Mesenchymal stem cell (in vitro differentiated cells and primary cell): ENCODE measurements around the gene ANKRD29.

Experiments
- DNase-seq: peaks from one replicate; pipeline ENCODE4 v3.0.0-alpha.2; 2013
- H2AFZ ChIP-seq: one replicate; pipeline ENCODE4 v1.6.1; 2013; ENCODE audit warnings: low read depth, mild to moderate bottlenecking, control low read depth, inconsistent platforms, low read length, moderate library complexity
- H2AK5ac ChIP-seq: 2 replicates; pipeline ENCODE4 v1.6.1; 2013; ENCODE audit warnings: low read length, moderate library complexity, mild to moderate bottlenecking, inconsistent platforms; ENCODE audit not compliant: severe bottlenecking
- H2BK120ac ChIP-seq: one replicate; pipeline ENCODE4 v1.6.1; 2013; ENCODE audit warnings: low read depth, mild to moderate bottlenecking, inconsistent platforms, low read length, moderate library complexity
- H2BK12ac ChIP-seq, 2 experiments: one replicate each; pipeline ENCODE4 v1.6.1; 2013; ENCODE audit warnings: inconsistent platforms in 2 of 2, low read length in 2 of 2, mild to moderate bottlenecking in 2 of 2, moderate library complexity in 2 of 2, control low read depth in 1 of 2
- H2BK15ac ChIP-seq: one replicate; pipeline ENCODE4 v1.6.1; 2013; ENCODE audit warnings: mild to moderate bottlenecking, low read depth, inconsistent platforms; ENCODE audit not compliant: poor library complexity, severe bottlenecking
- H2BK5ac ChIP-seq: 2 replicates; pipeline ENCODE4 v1.6.1; 2013; ENCODE audit warnings: low read depth, mild to moderate bottlenecking, low read length, control low read depth, inconsistent platforms; ENCODE audit not compliant: poor library complexity, severe bottlenecking
- H3K14ac ChIP-seq, 2 experiments: one replicate each; pipeline ENCODE4 v1.6.1; 2013; ENCODE audit warnings: inconsistent platforms in 2 of 2, low read length in 2 of 2, control low read depth in 1 of 2, mild to moderate bottlenecking in 1 of 2, moderate library complexity in 1 of 2
- H3K18ac ChIP-seq, 2 experiments: one replicate each; pipeline ENCODE4 v1.6.1; 2013; ENCODE audit warnings: inconsistent platforms in 2 of 2, low read length in 2 of 2, control low read depth in 1 of 2, low read depth in 1 of 2, mild to moderate bottlenecking in 1 of 2
- H3K23ac ChIP-seq, 2 experiments: one replicate each; pipeline ENCODE4 v1.6.1; 2013; ENCODE audit warnings: inconsistent platforms in 2 of 2, low read length in 2 of 2, mild to moderate bottlenecking in 2 of 2, moderate library complexity in 2 of 2, control low read depth in 1 of 2
- H3K27ac ChIP-seq: 2 replicates; pipeline ENCODE4 v1.5.1; 2013; ENCODE audit warnings: mild to moderate bottlenecking, moderate library complexity, low read length, control low read depth, inconsistent platforms; ENCODE audit not compliant: poor library complexity, severe bottlenecking
- H3K27me3 ChIP-seq, 2 experiments: 2 replicates each; pipeline versions ENCODE4 v1.6.1 to v1.7.0; 2013; ENCODE audit warnings: low read length in 2 of 2, mild to moderate bottlenecking in 2 of 2, moderate library complexity in 2 of 2, control low read depth in 1 of 2, inconsistent platforms in 1 of 2; ENCODE audit not compliant: control insufficient read depth in 1 of 2, insufficient read depth in 1 of 2
- H3K36me3 ChIP-seq, 2 experiments: 2 replicates each; pipeline versions ENCODE4 v1.6.1 to v1.7.0; 2013; ENCODE audit warnings: low read length in 2 of 2, control low read depth in 1 of 2, inconsistent platforms in 1 of 2, low read depth in 1 of 2, mild to moderate bottlenecking in 1 of 2; ENCODE audit not compliant: insufficient read depth in 2 of 2, control insufficient read depth in 1 of 2
- H3K4ac ChIP-seq, 2 experiments: one replicate each; pipeline ENCODE4 v1.6.1; 2013; ENCODE audit warnings: inconsistent platforms in 2 of 2, low read length in 2 of 2, mild to moderate bottlenecking in 2 of 2, moderate library complexity in 2 of 2, control low read depth in 1 of 2, low read depth in 1 of 2
- H3K4me1 ChIP-seq: 2 replicates; pipeline ENCODE4 v1.6.1; 2013; ENCODE audit warnings: low read depth, low read length, control low read depth; ENCODE audit not compliant: control insufficient read depth, insufficient read depth
- H3K4me2 ChIP-seq: 2 replicates; pipeline ENCODE4 v1.6.1; 2013; ENCODE audit warnings: low read length, mild to moderate bottlenecking, inconsistent platforms; ENCODE audit not compliant: poor library complexity, severe bottlenecking
- H3K4me3 ChIP-seq, 2 experiments: 2 replicates each; pipeline versions ENCODE4 v1.5.1 to v1.7.0; 2013; ENCODE audit warnings: low read length in 2 of 2, mild to moderate bottlenecking in 2 of 2, control low read depth in 1 of 2, low read depth in 1 of 2; ENCODE audit not compliant: insufficient read depth in 1 of 2
- H3K79me1 ChIP-seq: replicated peaks from 2 replicates; pipeline ENCODE4 v1.6.1; 2013; ENCODE audit warnings: mild to moderate bottlenecking, control low read depth, low read length, inconsistent platforms; ENCODE audit not compliant: poor library complexity, severe bottlenecking
- H3K9ac ChIP-seq: 2 replicates; pipeline ENCODE4 v1.7.0; 2013; ENCODE audit warnings: mild to moderate bottlenecking, low read length, moderate library complexity
- H3K9me3 ChIP-seq: 2 replicates; pipeline ENCODE4 v1.7.0; 2013; ENCODE audit warnings: mild to moderate bottlenecking, low read length; ENCODE audit not compliant: control insufficient read depth
- H4K8ac ChIP-seq: one replicate; pipeline ENCODE4 v1.6.1; 2013; ENCODE audit warnings: inconsistent platforms, mild to moderate bottlenecking, low read length, moderate library complexity
- H4K91ac ChIP-seq: one replicate; pipeline ENCODE4 v1.6.1; 2013; ENCODE audit warnings: mild to moderate bottlenecking, low read length, inconsistent platforms
- WGBS: methylation state at CpG from one replicate; pipeline ENCODE4 v1.1.7; 2013; ENCODE audit warnings: mixed read lengths; 5-methylcytosine and 5-hydroxymethylcytosine counted together

Gene ANKRD29

DNA sequence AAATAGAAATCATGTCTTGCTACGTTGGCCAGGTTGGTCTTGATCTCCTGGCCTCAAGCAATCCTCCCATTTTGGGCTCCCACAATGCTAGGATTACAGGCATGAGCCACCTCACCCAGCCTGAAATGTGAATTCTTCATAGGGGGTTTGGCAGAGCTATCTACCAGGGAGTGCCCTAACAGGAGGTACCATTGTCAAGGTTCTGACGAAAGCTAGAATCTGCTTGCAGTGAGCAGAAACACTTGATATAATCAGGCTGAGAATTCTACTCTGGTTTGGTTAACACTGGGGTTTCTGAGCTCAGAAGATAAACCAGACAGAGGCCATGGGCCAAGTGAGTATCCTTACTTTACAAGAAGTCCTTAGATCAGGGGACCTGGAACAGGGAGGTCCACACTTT is 19.3 kb upstream of the ANKRD29 start:
- Histone ChIP-seq H3K9me3 (no peaks in the 10 kb centered on the region), H3K4me2 (no peak overlapping the region), H3K4ac (no peak overlapping the region), H3K4me1 (peaks cover 3% of the 10 kb centered on the region), H2BK15ac (no peak overlapping the region), H2BK12ac (no peak overlapping the region), H2BK5ac (no peak overlapping the region), H4K8ac (no peak overlapping the region), H2AK5ac (no peak overlapping the region), H3K27me3 (peaks cover 0 to 6% of the 10 kb centered on the region in 2 experiments), H3K23ac (no peak overlapping the region), H3K9ac (no peak overlapping the region), H3K14ac (no peak overlapping the region), H4K91ac (no peak overlapping the region), H3K4me3 (no peak overlapping the region), H3K18ac (no peak overlapping the region), H3K79me1 (no peaks in the 10 kb centered on the region), H3K27ac (no peak overlapping the region), H2BK120ac (no peak overlapping the region), H2AFZ (no peak overlapping the region), H3K36me3 (no peaks in the 10 kb centered on the region)
- 88% methylated on average over 1 of the region's 2 CpGs for WGBS
- DNase-seq: no peak

DNA sequence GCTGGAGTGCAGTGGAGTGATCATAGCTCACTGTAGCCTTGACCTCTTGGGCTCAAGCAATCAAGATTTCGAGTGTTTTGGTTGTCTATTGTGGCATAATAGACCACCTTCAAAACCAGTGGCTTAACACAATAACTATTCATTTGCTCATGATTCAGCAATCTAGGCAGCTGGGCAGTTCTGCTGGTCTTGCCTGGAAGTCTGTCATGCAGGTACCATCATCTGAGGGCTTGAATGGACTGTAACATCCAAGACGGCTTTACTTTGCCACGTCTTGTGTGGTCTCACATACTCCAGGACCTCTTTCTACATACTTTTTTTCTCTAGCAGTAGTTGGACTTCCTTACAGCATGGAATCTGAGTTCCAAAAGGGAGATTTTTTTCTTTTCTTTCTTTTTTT is 13.2 kb upstream of the ANKRD29 start:
- Histone ChIP-seq H3K4me3 (no peak overlapping the region), H3K36me3 (no peaks in the 10 kb centered on the region), H3K4ac (no peak overlapping the region), H3K14ac (no peak overlapping the region), H3K9ac (no peak overlapping the region), H2BK120ac (no peak overlapping the region), H3K18ac (no peak overlapping the region), H3K23ac (no peak overlapping the region), H3K27me3 (peaks cover 3 to 6% of the 10 kb centered on the region in 2 experiments), H4K91ac (no peak overlapping the region), H2BK5ac (no peak overlapping the region), H3K9me3 (no peaks in the 10 kb centered on the region), H2AK5ac (no peak overlapping the region), H3K4me1 (peaks cover 2% of the 10 kb centered on the region), H4K8ac (no peak overlapping the region), H3K27ac (no peak overlapping the region), H2BK15ac (no peak overlapping the region), H2BK12ac (no peak overlapping the region), H3K79me1 (no peaks in the 10 kb centered on the region), H3K4me2 (no peak overlapping the region), H2AFZ (no peak overlapping the region)
- no peak for DNase-seq
- WGBS: 95% methylated on average over 3 of the region's 3 CpGs

DNA sequence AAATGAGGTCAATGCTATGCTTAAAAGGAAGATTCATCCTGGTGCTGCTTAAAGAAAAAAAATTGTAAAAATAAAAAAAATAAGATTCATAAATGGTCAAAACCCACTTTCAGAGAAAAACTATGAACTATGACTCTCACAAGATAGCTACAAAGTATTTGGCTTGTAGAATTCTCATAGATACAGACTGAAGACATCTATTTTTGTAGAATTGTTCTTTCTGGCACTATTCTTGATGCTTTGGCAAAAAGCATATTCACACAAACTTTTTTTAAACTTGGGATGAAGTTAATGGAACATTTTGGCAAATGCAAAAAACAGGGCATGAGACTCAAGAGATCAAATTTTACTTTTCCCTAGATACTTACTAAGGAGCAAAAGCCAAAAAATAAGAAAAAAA is 12.5 kb upstream of the ANKRD29 start:
- no peak overlapping the region for H4K91ac ChIP-seq
- H2AFZ ChIP-seq: no peak overlapping the region
- H3K27ac ChIP-seq: no peak overlapping the region
- H3K18ac ChIP-seq: no peak overlapping the region
- no peak for DNase-seq
- no peak overlapping the region for H3K14ac ChIP-seq
- H4K8ac ChIP-seq: no peak overlapping the region
- H2AK5ac ChIP-seq: no peak overlapping the region
- H2BK120ac ChIP-seq: no peak overlapping the region
- no peak overlapping the region for H3K4me3 ChIP-seq
- H3K9ac ChIP-seq: no peak overlapping the region
- peaks cover 2% of the 10 kb centered on the region for H3K4me1 ChIP-seq
- no peaks in the 10 kb centered on the region for H3K36me3 ChIP-seq
- no peak overlapping the region for H2BK12ac ChIP-seq
- no peaks in the 10 kb centered on the region for H3K79me1 ChIP-seq
- no peak overlapping the region for H3K23ac ChIP-seq
- H3K4me2 ChIP-seq: no peak overlapping the region
- H3K27me3 ChIP-seq: peaks cover 3 to 6% of the 10 kb centered on the region in 2 experiments
- no peak overlapping the region for H2BK15ac ChIP-seq
- no peaks in the 10 kb centered on the region for H3K9me3 ChIP-seq
- H2BK5ac ChIP-seq: no peak overlapping the region
- no peak overlapping the region for H3K4ac ChIP-seq

GRCh38 chr18:23673725-23674124 is 11.0 kb upstream of the ANKRD29 start:
- WGBS: 80% methylated on average over 1 of the region's 1 CpG
- Histone ChIP-seq H3K4me3 (no peak overlapping the region), H3K9ac (no peak overlapping the region), H3K36me3 (no peaks in the 10 kb centered on the region), H3K4me2 (no peak overlapping the region), H4K8ac (no peak overlapping the region), H3K79me1 (no peaks in the 10 kb centered on the region), H4K91ac (no peak overlapping the region), H3K4me1 (peaks cover 2% of the 10 kb centered on the region), H3K27ac (no peak overlapping the region), H2AK5ac (no peak overlapping the region), H3K14ac (no peak overlapping the region), H2BK12ac (no peak overlapping the region), H3K18ac (no peak overlapping the region), H3K9me3 (no peaks in the 10 kb centered on the region), H3K23ac (no peak overlapping the region), H2AFZ (no peak overlapping the region), H3K27me3 (peaks cover 6 to 10% of the 10 kb centered on the region in 2 experiments), H2BK120ac (no peak overlapping the region), H3K4ac (no peak overlapping the region), H2BK5ac (no peak overlapping the region), H2BK15ac (no peak overlapping the region)
- DNase-seq: no peak
